Liver (tissue), 9 donors: Measurements from ENCODE around the gene CCBE1. TPM values are rescaled to one million over a fixed set of nuclear protein-coding genes. Genes with fewer than 3 reads are reported as not detected.

Experiments
- DNase-seq: peaks from one replicate; pipeline ENCODE4 v3.0.0-alpha.2; 2017; ENCODE audit warnings: low spot score
- H3K27ac ChIP-seq, 2 donors: one replicate each; pipeline ENCODE4 v1.7.0; 2013; ENCODE audit warnings: inconsistent platforms in 2 of 2, low read length in 2 of 2, control low read depth in 1 of 2, low read depth in 1 of 2, mild to moderate bottlenecking in 1 of 2
- H3K27me3 ChIP-seq, 4 donors: one replicate each; pipeline versions ENCODE4 v1.6.1 to v1.7.0; 2013; ENCODE audit warnings: low read length in 3 of 4, inconsistent platforms in 1 of 4, mild to moderate bottlenecking in 1 of 4, moderate library complexity in 1 of 4; ENCODE audit not compliant: control insufficient read depth in 4 of 4, insufficient read depth in 4 of 4
- H3K36me3 ChIP-seq, 4 donors: one replicate each; pipeline versions ENCODE4 v1.6.1 to v1.7.0; 2013; ENCODE audit warnings: low read length in 3 of 4, mild to moderate bottlenecking in 3 of 4, low read depth in 1 of 4, moderate library complexity in 1 of 4; ENCODE audit not compliant: control insufficient read depth in 4 of 4, insufficient read depth in 3 of 4
- H3K4me1 ChIP-seq, 4 donors: one replicate each; pipeline versions ENCODE4 v1.6.1 to v1.7.0; 2013; ENCODE audit warnings: low read length in 3 of 4, mild to moderate bottlenecking in 3 of 4, moderate library complexity in 1 of 4; ENCODE audit not compliant: control insufficient read depth in 4 of 4, insufficient read depth in 4 of 4
- H3K4me3 ChIP-seq, 3 donors: one replicate each; pipeline versions ENCODE4 v1.6.1 to v1.7.0; 2013; ENCODE audit warnings: low read length in 3 of 3, control low read depth in 1 of 3, low read depth in 1 of 3, mild to moderate bottlenecking in 1 of 3
- H3K9ac ChIP-seq, 2 donors: one replicate each; pipeline ENCODE4 v1.7.0; 2013; ENCODE audit warnings: low read length in 2 of 2, mild to moderate bottlenecking in 2 of 2, moderate library complexity in 2 of 2, control low read depth in 1 of 2, low read depth in 1 of 2
- H3K9me3 ChIP-seq, 4 donors: one replicate each; pipeline versions ENCODE4 v1.6.1 to v1.7.0; 2013; ENCODE audit warnings: low read length in 3 of 4; ENCODE audit not compliant: control insufficient read depth in 4 of 4
- ATF3 ChIP-seq: IDR thresholded peaks from 2 replicates; pipeline ENCODE4 v1.6.1; 2016; ENCODE audit warnings: antibody characterized with exemption
- CTCF ChIP-seq: fragments of 150-350 bp; IDR thresholded peaks from 2 replicates; pipeline ENCODE4 v1.5.1; 2017; ENCODE audit warnings: improper control_type of control experiment, low read depth, low read length; ENCODE audit not compliant: missing input control
- EGR1 ChIP-seq, 2 donors: IDR thresholded peaks; 2 replicates each; pipeline ENCODE4 v1.6.1; 2016 to 2018; ENCODE audit warnings: antibody characterized with exemption in 2 of 2, low read depth in 2 of 2
- FOXA1 ChIP-seq: IDR thresholded peaks from 2 replicates; pipeline ENCODE4 v1.6.1; 2016; ENCODE audit warnings: antibody characterized with exemption
- FOXA2 ChIP-seq: IDR thresholded peaks from 2 replicates; pipeline ENCODE4 v1.6.1; 2016; ENCODE audit warnings: antibody characterized with exemption
- HNF4A ChIP-seq, 2 donors: conservative IDR thresholded peaks; 2 replicates each; pipeline ENCODE4 v1.6.1; 2016; ENCODE audit warnings: antibody characterized with exemption in 2 of 2, mild to moderate bottlenecking in 2 of 2
- JUND ChIP-seq, 2 donors: IDR thresholded peaks; 2 replicates each; pipeline ENCODE4 v1.6.1; 2016; ENCODE audit warnings: antibody characterized with exemption in 2 of 2
- MAX ChIP-seq: IDR thresholded peaks from 2 replicates; pipeline ENCODE4 v1.6.1; 2016; ENCODE audit warnings: antibody characterized with exemption
- NR2F2 ChIP-seq: IDR thresholded peaks from 2 replicates; pipeline ENCODE4 v1.6.1; 2016; ENCODE audit warnings: antibody characterized with exemption
- REST ChIP-seq: IDR thresholded peaks from 2 replicates; pipeline ENCODE4 v1.6.1; 2016; ENCODE audit warnings: antibody characterized with exemption, mild to moderate bottlenecking
- RXRA ChIP-seq, 2 donors: IDR thresholded peaks; 2 replicates each; pipeline ENCODE4 v1.6.1; 2017 to 2018; ENCODE audit warnings: antibody characterized with exemption in 2 of 2, mild to moderate bottlenecking in 1 of 2
- SP1 ChIP-seq: IDR thresholded peaks from 2 replicates; pipeline ENCODE4 v1.6.1; 2018; ENCODE audit warnings: antibody characterized with exemption, mild to moderate bottlenecking
- TAF1 ChIP-seq: conservative IDR thresholded peaks from 2 replicates; pipeline ENCODE4 v1.6.1; 2016; ENCODE audit warnings: antibody characterized with exemption, mild to moderate bottlenecking
- YY1 ChIP-seq: IDR thresholded peaks from 2 replicates; pipeline ENCODE4 v1.6.1; 2016; ENCODE audit warnings: antibody characterized with exemption, mild to moderate bottlenecking
- ZBTB33 ChIP-seq: IDR thresholded peaks from 2 replicates; pipeline ENCODE4 v1.6.1; 2016; ENCODE audit warnings: antibody characterized with exemption
- WGBS: extraction: QIAGEN DNeasy Blood & Tissue Kit; methylation state at CpG from one replicate; pipeline ENCODE4 v1.1.7; 2013; 5-methylcytosine and 5-hydroxymethylcytosine counted together
- polyA plus RNA-seq, 2 donors: library from polyadenylated mRNA; stranded (reverse) in 1 of 2; unstranded in 1 of 2; fragments of 200-250 nt in 1 of 2; fragments of >200 nt in 1 of 2; fragmentation: Nextera tagmentation in 1 of 2; extraction: Ambion mirVana in 1 of 2; gene quantifications; one replicate each; pipeline versions ENCODE4 v1.2.1 to v1.2.3, GENCODE V29; 2013 to 2015
- total RNA-seq, 2 donors: library from RNA; depleted of rRNA; stranded (reverse); fragments of >200 nt; gene quantifications; one replicate each; pipeline ENCODE4 v1.2.3, GENCODE V29; 2014
- donor health status: healthy.
- donor health status: healthy.
- donor health status: healthy.
- donor health status: healthy.
- donor health status: healthy.

Gene CCBE1
- total and polyA plus RNA-seq, 4 donors = 1.8 to 2.6 (median 2.2) TPM

GRCh38 chr18:59616501-59616900 lies 80.7 kb downstream of the CCBE1 start (continued):
- TF ChIP-seq HNF4A (conservative IDR thresholded peaks at IDR 0.05) (no peak), SP1 (no peak), ZBTB33 (no peak)

- Histone ChIP-seq H3K36me3 (no peaks in the 10 kb centered on the region), H3K27ac (no peak overlapping the region), H3K4me3 (no peak overlapping the region), H3K27me3 (no peaks in the 10 kb centered on the region), H3K4me1 (no peaks in the 10 kb centered on the region), H3K9ac (no peak overlapping the region), H3K9me3 (no peaks in the 10 kb centered on the region)
- 89% methylated on average over 12 of the region's 12 CpGs for WGBS
- no peak for DNase-seq
- TF ChIP-seq FOXA2 (no peak), REST (no peak), ATF3 (no peak), MAX (no peak), CTCF (no peak), JUND (IDR thresholded peaks at IDR 0.05) (no peak), TAF1 (no peak), NR2F2 (no peak), SP1 (no peak), EGR1 (IDR thresholded peaks at IDR 0.05; ENCODE audit: low read depth in 2 of 2) (no peak), HNF4A (conservative IDR thresholded peaks at IDR 0.05) (no peak), FOXA1 (no peak), YY1 (no peak), ZBTB33 (no peak), RXRA (IDR thresholded peaks at IDR 0.05) (no peak)
Observed at GRCh38 chr18:59613903-59614302, 83.3 kb downstream of the CCBE1 start.
